Effector CD8-positive, alpha-beta T cell (primary cell): ENCODE measurements around the gene BCL11A.

Experiments
- DNase-seq: peaks from one replicate; lab custom pipeline; 2025; lab: John Stamatoyannopoulos, UW

The BCL11A gene

DNA sequence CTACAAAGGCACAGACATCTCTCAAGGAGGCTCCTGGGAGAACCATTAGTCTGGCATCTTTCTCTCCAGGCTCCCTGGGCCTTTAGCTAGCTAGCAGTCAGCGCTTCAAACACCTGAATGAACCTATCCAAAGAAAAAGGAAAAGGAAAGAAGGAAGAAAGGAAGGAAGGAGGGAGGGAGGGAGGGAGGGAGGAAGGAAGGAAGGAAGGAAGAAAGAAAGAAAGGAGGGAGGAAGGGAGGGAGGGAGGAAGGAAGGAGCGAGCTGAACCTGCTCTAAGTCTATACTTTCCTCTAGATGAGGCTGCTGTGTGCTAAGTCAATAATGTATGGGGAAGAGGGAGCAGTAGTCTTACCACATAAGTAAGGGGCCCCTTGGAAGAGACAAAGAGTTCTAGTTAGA lies 5.1 kb upstream of the BCL11A start:
- DNase-seq = no peak

DNA sequence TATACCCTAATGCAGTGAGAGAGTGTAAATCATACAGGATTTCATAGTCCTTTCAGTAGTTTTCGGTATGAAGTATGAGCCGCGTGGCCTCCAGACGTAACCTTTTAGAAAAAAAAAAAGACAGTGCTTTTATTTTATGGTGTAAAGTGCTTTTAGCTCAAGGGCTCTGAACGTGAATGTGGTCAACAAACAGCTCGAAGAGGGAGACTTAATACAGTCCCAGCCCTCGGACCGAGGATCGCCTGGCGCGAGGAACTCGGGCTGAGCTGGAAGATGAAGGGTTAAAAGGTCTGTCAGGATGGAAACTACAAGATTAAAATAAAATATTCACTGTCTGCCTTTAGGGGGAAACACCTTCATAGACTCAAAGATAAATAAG lies 4.0 kb upstream of the BCL11A start:
- DNase-seq = no peak

DNA sequence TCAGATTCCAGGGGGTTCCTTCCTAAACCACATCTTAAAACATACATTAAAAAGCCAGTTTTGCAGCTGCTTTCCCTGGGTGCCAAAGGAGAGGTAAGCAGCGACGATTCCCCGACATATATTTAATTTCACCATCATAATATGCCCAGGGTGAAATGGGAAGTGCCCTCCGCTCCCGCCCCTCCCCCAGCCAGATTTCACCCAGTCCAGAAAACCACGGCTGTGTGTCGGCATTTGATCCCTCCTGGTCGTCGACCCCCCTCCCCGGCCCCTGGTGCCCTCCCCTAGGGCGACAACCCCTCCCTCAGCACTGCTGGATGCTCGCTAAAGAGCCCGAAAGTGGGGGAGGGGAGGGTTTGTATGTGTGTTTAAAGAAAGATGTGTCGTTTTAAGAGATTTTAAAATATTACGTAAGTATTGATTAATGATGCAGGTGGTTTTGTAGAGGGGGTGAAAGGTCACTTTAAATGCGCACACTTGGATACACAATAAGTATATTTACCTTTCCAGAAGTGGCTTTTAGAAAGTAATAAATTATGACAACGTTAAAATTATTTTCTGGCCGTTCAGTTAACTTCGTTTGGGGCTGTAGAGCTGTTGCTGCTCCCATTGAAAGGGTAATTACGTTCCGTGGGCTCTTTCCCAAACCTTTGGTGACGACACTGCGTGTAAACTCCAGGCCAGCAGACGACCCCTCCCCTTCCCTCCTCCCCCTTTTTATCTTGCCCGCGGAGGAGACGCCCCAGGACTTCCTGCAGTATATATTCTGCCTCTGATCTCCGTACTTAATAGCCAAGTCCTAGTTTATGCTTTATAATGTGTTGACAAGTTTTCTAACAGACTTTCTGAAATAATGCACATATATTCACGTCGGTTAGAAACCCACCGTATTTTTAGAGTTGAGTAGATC lies 3.4 kb upstream of the BCL11A start:
- no peak for DNase-seq

DNA sequence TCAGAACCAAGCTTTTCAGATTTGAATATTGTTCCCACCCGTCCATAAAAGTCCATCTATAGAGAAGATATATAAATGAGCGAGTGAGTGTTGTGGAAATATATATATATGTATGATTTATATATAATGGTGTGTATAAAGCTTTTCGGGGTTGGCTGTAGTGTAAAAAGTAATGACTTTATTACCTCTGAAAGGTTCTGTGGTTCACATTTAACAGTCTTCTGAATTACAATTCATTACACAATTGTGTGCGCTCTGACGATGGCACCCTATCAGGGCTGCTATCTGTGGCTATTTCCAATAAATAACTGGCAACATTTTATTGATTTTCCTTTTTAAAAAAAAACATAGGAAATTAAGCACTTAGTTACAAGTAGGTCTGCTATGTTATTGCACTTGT lies 2.7 kb upstream of the BCL11A start:
- DNase-seq = no peak

DNA sequence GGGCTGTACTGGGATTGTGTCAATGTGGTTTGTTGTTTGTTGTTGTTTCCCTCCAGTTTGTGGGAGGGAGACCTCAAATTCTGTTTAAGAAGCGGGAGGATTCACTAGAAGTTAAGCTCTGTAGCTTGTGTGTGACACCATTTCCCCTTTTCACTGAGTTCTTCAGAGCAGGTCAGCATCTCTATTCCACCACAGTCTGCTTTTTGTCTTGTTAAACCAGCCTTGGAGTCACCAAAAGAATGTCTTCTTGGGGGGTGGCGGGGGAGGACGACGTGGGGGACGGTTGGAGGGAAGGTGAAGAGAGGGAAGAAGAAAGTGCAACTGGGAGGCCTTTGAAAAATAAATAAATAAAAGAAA lies 2.3 kb upstream of the BCL11A start:
- DNase-seq = no peak

DNA sequence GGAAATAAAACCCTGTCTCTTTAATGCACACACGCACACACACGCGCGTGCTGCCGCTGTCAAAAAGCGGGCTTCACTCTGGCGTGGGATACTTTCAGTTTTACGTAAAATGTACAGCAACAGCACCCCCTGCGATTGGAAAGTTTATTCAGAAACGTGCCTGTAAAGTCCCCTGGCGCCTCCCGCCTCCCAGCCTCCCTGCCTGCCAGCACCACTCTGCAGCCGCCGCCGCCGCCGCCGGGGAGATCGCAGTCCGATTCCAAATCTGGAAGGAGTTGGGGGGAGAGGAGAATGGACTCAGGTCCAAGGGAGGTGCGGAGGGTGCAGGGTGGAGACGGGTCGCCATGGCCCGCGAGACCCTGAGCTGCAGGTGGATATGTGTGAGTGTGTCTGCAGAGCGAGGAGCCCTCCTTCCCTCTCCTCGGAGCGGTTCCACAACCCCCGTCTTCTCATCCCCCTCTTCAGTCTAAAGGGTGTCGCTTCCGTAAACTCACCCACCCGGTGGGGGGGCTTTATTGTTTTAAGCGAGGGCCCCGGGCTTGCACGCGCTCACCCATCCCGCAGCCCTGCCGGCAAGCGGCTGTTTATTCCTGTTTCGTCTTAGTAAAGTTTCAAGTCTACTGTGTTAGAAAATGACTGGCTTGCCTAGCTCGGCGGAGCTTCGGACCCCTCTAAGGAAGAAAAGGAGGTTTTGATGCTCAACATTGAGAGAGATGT lies 1.8 kb upstream of the BCL11A start:
- DNase-seq = peak; percentile 42

DNA sequence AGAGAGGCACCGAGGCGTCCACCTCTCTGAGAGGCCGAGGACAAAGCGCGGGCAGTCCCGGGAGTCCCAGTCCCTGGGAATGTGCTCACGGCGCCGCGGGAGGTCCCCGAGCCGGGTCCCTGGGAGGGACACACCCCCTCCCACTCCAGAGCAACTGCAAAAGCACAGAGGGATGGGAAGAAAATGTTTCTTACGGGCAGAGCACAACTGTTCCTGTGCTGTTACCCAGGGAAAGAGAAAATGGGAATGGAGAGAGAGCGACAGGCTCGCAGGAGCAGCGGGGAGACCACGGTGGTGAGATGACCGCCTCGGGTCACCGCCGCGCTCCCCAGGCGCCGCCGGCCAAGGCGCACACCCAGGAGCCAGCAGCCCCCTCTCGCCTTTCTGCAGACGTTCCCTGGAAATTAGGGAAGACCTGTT lies 1.2 kb upstream of the BCL11A start:
- no peak for DNase-seq

DNA sequence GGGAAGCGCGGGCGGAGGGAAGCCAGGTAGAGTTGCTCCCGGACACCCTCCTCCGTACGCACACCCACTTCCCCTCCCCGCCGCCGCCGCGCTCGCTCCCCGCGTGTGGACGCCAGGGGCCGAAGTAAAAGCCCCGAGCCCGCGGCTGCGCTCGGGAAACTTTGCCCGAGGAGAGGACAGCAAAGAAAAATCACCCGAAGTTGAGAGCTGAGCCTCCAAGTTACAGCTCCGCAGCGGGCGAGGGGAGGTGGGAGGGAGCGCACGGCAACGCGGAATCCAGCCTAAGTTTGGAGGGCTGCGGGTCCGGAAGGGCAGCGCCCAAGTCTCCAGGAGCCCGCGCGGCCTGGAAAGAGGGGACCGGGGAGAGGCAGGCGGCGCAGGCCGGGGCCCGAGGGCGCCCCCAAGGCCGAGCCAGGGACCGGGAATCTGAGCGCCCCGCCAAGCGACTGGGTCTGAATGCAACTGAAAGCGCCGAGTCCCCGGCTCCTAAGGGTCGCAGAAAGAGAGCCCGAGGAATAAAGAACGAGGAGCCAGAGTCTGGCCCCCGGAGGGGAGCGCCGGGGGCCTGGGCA lies 706 bp upstream of the BCL11A start:
- no peak for DNase-seq

DNA sequence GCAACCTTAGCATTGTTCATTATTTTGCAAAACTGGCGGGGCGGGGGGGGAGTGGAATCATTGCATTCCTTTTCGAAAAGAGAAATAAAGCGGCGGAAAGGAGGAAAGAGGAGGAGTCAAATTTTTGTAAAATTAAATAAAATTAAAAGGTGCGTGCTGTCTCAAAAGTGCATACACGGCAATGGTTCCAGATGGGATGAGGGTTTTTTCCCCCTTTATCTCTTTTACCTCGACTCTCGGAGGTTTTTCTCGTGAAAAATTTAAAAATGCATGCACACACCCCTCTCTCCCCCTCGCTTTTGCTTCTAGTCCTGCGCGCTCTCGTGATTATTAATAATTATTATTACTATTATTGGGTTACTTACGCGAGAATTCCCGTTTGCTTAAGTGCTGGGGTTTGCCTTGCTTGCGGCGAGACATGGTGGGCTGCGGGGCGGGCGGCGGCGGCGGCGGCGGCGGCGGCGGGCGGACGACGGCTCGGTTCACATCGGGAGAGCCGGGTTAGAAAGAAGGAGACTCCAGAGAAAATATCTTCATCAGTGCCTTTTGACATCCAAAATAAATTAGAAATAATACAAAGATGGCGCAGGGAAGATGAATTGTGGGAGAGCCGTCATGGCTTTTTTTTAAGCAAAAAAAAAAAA lies 481 bp downstream of the BCL11A start:
- no peak for DNase-seq

DNA sequence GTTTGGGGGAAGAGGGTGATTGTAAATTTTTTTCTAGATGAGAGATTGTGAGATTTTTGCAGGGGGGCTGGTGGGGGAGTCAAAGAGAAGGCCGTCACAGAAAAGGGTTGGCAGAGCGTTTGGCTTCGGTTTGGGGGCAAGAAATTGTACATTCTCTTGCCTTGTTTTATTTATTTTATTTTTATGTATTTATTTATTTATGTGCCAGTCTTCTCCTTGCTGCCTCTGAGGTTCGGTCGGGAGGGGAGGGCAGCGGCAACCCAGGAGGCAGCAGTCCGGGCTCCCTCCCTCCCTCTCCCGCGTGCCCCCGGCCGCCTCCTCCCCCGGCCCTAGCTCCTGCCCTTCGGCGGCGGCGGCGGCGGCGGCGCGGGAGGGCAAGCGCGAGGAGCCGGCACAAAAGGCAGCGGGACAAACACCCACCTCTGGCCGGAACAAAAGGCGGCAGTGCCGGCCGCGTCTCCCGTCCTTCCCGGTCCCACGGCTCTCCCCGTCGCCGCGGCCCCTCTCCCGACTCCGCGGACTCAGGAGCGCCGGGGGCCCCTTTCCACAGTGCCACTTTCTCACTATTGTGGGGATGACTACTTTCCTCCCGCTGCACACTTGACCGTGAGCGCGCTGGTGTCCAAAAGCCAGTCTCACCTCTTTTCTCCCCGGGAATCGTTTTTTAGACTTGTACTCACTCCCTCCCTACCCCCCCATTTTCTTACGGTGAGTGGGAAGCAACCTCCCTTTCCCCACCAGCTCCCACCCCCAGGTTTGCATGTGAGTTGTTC lies 1.2 kb downstream of the BCL11A start:
- DNase-seq = no peak

DNA sequence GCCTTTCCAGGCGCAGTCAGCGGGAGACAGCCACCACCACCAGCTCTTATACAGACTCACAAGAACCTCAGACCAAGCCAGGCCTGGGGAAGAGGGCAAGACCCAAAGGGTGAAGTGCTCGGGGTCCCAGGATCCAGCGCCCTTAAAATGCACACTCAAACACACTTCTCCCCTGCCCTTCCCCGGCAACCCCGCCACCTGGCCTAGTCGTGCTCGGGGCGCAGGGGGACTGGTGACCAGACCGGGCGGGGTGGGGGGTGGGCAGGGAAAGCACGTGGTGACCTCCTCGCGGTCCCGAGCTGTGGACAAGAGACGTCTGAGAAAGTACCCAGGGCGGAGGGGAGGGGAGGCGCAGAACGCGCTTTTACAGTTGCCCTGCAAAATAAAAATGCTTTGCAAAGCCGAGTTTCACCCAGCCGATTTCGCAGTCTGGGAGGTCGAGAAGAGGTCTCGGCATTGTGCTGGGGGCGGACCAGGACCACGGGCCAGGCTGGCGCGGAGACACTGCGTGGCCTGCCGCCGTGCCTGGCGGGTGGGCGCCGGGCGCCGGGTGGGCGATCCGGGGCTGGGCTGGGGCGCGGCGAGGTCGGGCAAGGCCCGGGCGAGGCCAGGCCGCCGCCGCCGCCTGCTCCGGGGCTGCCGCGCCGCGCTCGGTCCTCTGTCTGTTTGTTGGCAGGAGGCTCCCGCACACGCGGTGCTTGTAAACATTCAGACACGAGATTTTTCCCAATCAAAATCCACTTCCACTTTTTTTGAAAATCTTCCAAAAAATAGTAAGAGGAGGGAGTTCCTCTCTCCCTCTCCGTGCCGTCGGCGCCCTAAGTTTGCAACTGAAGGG lies 2.0 kb downstream of the BCL11A start:
- no peak for DNase-seq

DNA sequence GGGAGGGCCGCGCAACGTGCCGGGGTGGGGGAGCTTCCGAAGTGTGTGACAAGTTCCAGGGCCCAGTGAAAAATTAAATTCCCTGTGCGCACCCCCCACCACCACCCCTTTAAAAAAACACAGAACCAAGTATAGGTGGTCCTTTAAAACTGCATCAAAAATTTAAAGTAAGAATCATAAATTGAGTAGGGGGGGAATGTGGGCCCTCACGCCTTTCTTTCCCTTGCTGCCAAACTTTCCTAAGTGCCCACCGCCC lies 2.5 kb downstream of the BCL11A start:
- DNase-seq = no peak

DNA sequence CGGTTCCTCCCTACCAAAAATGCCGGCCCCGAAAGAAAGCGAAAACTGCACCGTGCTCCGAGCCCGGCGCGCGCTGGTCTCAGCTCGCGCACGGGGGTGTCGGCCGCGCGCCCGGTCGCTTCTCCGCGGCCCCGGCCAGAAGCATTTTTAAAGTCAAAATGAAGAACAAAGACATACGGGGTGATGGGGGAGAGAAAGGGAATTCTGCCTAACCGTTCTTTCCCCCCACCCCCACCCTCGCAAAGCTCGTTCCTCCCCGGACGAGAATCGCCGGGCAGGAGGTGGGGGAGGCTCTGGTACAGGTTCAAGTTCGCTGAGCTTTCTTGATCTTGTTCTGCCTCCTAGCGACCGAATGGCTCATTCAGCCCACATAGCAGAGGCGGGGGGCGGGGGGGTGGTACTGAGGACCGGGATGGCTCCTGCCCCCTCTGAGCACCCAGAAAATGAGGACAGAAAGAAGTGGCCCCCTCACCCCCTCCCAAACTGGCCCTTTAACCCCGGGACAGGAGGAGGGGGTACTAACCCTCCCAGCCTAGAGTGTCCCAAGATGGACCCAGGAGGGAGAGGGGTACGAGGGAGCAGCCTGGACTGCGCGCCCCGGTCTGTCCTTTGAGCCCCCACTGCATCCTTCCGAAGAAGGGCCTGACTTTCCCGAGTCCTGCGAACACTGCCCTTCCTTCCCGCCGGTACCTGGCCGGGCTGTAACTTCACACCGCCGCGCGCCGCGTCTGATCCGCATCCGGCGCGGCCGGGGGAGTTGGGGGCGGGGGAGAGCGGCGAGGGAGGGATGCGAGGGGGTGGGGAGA lies 3.1 kb downstream of the BCL11A start:
- DNase-seq = no peak

DNA sequence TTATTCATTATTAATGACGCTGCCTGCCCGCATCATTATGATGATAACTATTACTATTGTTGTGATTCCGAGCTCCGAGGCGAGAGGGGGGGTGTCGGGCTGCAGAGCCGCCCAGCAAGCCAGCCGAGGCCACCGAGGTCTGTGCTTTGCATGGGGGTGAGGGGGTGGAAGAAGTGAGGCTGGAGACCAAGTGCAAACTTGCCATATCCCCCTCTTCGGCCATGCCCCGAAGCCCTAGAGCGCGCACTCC lies 3.6 kb downstream of the BCL11A start:
- no peak for DNase-seq

DNA sequence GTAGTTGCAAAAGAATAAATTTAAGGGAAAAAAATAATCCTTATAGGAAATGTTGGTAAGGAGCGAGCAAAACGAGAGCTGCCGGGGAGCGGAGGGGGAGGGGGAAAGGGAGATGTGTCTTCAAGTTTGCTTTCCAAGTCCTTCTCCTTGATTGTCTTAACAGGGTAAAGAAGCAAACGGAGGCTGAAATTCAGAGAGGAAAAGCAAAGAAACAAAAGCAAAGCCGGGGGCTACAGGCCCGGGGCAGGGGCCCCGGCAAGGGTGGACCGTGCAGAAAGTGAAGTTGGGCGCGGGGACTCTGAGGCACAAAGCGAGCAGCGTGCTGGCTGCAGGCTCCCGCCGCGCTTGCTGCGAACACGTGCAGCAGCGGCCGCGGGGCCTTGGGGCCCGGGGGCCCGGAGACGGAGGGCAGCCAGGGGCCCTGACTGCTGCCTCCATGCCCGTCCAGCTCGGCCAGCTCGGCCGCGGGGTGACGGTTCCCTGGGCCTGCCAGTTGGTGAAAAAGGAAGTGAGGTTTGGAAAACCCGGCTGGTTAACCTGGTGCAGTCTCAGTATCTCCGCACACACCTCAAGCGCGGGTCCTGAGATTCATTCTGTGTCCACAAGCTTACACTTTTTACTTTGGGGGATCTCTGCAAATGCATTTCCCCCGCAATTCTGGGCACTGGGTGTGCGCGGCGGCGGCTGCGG lies 4.1 kb downstream of the BCL11A start:
- DNase-seq = no peak

DNA sequence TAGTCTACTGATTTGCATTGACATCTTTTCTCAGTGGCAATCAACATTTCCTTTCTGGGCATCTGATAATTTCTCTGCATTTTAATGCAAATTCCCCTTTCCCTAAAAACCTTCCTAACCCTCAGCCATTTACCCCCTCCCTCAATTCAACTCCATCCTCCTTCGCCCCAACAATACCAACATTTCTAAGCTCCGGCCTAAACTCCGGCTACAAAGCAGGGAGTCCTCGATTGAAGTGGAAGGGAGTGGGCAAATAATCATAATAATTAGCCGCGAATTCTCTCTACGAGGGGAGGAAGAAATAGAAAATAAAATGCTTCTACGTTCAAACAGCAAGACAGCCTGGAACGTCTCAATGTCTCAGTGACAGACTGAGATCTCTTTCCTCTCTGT lies 4.6 kb downstream of the BCL11A start:
- DNase-seq = no peak

DNA sequence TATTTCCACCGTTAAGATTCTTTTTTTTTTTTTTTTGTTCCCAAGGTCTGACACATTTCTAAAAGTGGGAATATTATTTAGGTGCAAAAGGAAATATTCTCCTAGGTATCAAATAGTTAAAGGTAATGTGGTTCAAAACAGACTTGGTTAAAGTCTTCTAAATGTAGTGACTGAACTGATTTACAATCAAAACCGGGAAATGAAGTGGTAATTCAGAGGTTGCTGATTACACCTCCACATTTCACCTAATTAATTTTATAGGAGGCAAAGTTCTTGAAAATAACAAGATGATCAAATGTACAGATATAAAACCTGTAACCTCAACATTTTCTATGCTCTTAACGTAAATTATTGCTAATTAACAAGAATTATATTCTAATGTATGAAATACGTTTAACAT lies 5.1 kb downstream of the BCL11A start:
- no peak for DNase-seq

DNA sequence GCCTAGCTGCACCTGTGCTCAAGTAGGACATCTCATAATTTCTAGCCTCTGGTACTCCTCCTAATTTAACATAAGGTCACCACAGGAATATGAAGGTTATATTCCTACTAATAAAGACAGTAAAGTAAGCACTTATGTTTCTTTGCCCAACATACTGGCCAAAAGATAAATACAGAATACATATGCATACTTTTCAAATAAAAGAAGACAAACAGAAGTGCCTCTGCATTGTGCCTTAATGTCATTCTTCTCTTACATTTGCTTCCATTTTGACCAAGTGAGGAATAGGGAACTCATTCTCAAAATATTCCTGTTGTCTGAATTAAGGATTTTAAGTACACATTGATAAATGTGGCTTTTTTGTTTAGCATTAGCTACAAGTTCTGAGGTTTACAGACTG lies 5.6 kb downstream of the BCL11A start:
- DNase-seq = no peak

DNA sequence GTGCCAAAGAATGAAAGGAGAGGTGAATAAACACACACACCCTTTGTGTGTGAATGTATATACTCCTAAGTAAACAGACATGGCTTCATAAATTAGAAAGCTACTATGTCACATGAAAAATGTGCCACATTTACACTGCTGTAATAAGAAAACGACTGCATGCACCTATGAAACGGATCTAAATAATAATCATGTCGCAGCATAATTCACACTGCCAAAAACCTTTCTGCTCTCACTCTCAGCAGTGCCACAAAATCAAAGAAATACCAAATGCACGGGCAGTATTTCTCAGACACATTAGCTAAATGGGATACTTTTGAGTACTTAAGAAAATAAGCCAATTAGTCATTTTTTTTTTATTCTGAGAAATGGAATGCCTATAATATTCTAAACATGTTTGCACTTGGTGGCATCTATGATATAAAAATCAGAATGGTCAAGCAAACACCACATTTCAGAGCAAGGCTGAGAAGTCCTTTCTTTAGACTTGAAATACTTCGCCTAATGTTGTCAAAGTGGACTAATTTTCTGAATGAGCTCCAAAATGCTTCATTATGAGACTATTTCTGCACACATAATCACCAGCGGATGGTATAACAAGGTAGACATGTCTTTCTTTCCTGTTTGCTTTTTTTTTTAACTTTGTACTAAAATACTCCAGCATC lies 6.6 kb downstream of the BCL11A start:
- no peak for DNase-seq
